ENCODE data around the gene SUSD3.

SUSD3 gene

DNA sequence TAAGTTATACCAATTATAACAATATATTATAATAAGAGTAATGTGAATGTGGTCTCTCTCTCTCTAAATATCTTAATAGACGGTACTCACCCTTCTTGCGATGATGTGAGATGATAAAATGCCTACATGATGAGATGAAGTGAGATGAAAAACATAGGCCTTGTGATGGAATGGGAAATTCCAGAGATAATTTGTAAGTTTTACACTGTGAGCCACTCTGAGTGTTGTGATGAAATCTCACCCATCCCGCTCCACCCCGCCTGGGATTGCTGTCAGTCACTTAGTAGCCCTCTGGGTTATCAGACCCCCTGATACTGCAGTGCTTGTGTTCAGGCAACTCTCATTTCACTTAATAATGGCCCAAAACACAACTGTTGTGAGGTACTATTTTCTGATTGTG is 10.5 kb downstream of the SUSD3 start:
- H3K27ac ChIP-seq, result no peak overlapping the region
- TF ChIP-seq ZFX (IDR thresholded peaks at IDR 0.05), result no peak
- TF ChIP-seq CTCF (conservative IDR thresholded peaks at IDR 0.05), result no peak

- TF ChIP-seq CTCF (conservative IDR thresholded peaks at IDR 0.05), result no peak
- TF ChIP-seq ZFX (IDR thresholded peaks at IDR 0.05), result no peak
- no peak overlapping the region for H3K27ac ChIP-seq
Observed at GRCh38 chr9:93071464-93071863, 13.0 kb downstream of the SUSD3 start.

GRCh38 chr9:93072383-93072795 is 13.9 kb downstream of the SUSD3 start:
- no peak overlapping the region for H3K27ac ChIP-seq
- TF ChIP-seq CTCF (conservative IDR thresholded peaks at IDR 0.05) (no peak), ZFX (IDR thresholded peaks at IDR 0.05) (no peak)

- TF ChIP-seq ZFX (IDR thresholded peaks at IDR 0.05), result no peak
- TF ChIP-seq CTCF (conservative IDR thresholded peaks at IDR 0.05), result no peak
- H3K27ac ChIP-seq, result no peak overlapping the region
Observed at GRCh38 chr9:93076101-93076791, 17.7 kb downstream of the SUSD3 start.

- TF ChIP-seq CTCF (conservative IDR thresholded peaks at IDR 0.05), result no peak
- no peak for TF ChIP-seq ZFX (IDR thresholded peaks at IDR 0.05)
- H3K27ac ChIP-seq, result no peak overlapping the region
Observed at GRCh38 chr9:93076792-93077128, 18.3 kb downstream of the SUSD3 start.

DNA sequence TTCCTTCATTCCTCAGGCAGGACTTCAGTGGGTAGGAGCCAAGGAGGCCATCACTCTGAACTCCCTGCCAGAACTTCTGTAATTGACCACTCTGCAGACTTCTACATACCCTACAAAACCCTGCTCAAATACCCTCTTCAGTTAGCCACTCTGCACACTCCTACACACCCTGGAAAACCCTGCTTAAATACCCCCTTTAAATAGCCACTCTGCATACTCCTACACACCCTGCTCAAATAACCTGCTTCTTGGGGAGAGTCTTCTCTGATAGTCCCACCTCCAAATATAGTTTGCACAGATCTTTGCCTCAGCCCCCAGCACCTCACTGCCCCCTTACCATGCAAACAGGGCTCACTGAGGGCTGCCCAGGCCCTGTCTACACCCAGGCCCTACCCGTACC is 18.9 kb downstream of the SUSD3 start:
- TF ChIP-seq CTCF (conservative IDR thresholded peaks at IDR 0.05), result no peak
- no peak for TF ChIP-seq ZFX (IDR thresholded peaks at IDR 0.05)
- no peak overlapping the region for H3K27ac ChIP-seq

GRCh38 chr9:93077811-93078210 is 19.3 kb downstream of the SUSD3 start:
- TF ChIP-seq CTCF (conservative IDR thresholded peaks at IDR 0.05) (no peak), ZFX (IDR thresholded peaks at IDR 0.05) (no peak)
- H3K27ac ChIP-seq, result no peak overlapping the region
